22Rv1 (cell line): ENCODE measurements around the gene MAP1B.

ENCODE experiments used
- CTCF ChIP-seq: fragments of 450-650 bp; IDR thresholded peaks from 2 replicates; pipeline ENCODE4 v1.5.1; 2017; ENCODE audit warnings: mild to moderate bottlenecking
- ZFX ChIP-seq: fragments of 450-650 bp; IDR thresholded peaks from 2 replicates; pipeline ENCODE4 v1.6.1; 2017; ENCODE audit warnings: antibody characterized with exemption, borderline replicate concordance

- no peak for TF ChIP-seq CTCF
- no peak for TF ChIP-seq ZFX
These were observed 16.6 kb downstream of the MAP1B start for GRCh38 chr5:72123764-72124376.
